Adipose tissue (tissue), 3 donors: ENCODE measurements around the gene VAV2. TPM values are rescaled to one million over a fixed set of nuclear protein-coding genes. Genes with fewer than 3 reads are reported as not detected.
"Not testable (repeated sequence)": the region's sequence is repeated elsewhere in the genome, so short reads cannot be mapped to it uniquely, and the experiment has no call there.

Experiments
- H3K27ac ChIP-seq: one replicate; pipeline ENCODE4 v1.5.1; 2013; ENCODE audit warnings: low read depth, low read length
- WGBS, 3 donors: extraction: QIAGEN DNeasy Blood & Tissue Kit; methylation state at CpG; one replicate each; pipeline ENCODE4 v1.1.7; 2013; 5-methylcytosine and 5-hydroxymethylcytosine counted together
- polyA plus RNA-seq, 3 donors: library from polyadenylated mRNA; stranded (reverse); fragments of 200-250 nt; gene quantifications; one replicate each; pipeline ENCODE4 v1.2.3, GENCODE V29; 2013
- donor health status: healthy with polysubstance abuse.
- donor health status: Bipolar disorder and iron deficiency.
- donor health status: healthy.

Gene VAV2
- polyA plus RNA-seq, 3 donors = 6.0 to 15.2 (median 6.9) TPM

DNA sequence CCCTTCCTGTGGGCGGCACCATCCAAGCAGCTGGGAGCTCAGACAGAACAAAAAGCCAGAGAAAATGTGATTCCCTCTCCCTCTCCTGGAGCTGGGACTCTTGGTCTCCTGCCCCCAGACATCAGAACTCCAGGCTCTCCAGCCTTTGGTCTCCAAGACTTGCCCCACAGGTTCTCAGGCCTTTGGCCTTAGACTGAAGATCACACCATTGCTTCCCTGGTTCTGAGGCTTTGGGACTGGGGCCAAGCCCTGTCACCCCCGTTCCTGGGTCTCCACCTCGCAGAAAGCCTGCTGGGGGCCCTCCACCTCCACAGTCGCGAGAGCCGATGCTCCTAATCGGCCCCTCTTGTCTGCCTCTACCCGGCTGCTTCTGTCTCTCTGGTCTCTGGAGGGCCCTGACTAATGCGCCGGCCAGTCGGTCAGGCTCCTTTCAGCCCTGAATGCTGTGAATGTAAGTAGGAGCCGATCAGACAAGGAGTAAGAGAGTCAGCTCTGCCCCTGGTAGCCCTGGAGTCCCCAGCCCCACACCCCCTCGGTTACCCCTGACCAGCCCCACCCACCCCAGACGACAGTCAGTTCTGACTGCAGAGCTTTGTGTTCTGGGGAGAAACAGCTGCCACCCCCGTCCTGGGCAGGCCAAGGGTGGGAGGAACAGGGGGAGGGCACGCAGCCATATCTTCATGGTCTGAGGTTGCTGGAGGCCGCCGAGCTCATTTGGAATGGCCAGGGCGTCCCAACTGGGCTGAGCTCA, 57.5 kb downstream of the VAV2 start:
- 61 to 77% (median 76%) methylated on average over 19 of the region's 19 CpGs for WGBS, 3 donors
- H3K27ac ChIP-seq = no peak overlapping the region

DNA sequence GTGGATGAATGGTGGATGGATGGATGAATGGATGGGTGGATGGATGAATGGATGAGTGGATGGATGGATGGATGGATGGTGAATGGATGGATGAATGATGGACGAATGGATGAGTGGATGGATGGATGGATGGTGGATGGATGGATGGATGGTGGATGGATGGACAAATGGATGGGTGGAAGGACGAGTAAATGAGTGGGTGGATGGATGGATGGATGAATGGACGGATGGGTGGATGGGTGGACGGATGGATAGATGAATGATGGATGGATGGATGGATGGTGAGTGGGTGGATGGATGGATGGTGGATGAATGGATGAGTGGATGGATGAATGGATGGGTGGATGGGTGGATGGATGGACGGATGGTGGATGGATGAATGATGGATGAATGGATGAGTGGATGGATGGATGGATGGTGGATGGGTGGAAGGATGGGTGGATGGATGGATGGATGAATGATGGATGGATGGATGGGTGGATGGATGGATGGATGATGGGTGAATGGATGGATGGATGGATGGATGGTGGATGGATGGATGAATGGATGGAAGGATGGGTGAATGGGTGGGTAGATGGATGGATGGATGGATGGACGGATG, 58.6 kb downstream of the VAV2 start:
- 79 to 91% (median 89%) methylated on average over 6 of the region's 6 CpGs for WGBS, 3 donors
- no peak overlapping the region for H3K27ac ChIP-seq

DNA sequence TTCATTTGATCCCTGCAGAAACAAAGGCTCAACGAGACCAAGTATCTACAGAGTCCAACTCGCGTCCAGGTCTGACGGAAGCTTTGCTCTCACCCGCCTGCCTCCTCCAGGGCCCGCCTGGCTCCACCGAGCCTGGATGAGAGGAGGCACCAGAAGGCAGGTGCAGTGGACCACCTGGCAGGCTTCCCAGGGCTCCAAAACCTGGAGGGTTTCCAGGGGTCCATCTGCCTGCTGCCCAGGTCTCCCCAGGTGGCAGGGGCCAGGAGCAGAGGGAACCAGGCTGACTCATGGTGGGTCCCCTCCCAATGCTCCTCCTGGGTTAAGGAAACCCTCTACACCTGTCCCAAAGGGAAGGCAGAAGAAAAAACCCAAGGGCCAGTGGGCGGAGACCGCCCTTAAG, 59.5 kb downstream of the VAV2 start:
- H3K27ac ChIP-seq = no peak overlapping the region
- 67 to 79% (median 72%) methylated on average over 8 to 9 of the region's 9 CpGs for WGBS, 3 donors

DNA sequence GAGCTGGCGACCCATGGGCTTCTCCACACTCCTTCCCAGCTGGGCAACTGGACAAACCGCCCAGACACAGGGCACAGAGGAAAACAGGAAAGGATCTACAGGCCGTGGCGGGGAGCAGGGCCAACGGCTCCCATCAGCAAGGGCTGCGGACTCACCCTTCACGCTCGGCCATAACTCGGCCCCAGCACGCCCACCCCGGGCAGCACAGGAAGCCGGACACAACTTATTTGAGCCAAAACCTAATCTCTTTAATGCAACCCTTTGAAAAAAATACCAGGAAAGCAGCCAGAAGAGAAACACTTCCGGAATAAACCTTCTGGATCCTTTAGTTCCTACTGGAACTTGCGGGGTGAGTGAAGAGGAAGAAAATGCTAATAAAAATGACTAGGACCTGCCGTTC, 59.9 kb downstream of the VAV2 start:
- no peak overlapping the region for H3K27ac ChIP-seq
- 44 to 54% (median 48%) methylated on average over 15 of the region's 15 CpGs for WGBS, 3 donors

DNA sequence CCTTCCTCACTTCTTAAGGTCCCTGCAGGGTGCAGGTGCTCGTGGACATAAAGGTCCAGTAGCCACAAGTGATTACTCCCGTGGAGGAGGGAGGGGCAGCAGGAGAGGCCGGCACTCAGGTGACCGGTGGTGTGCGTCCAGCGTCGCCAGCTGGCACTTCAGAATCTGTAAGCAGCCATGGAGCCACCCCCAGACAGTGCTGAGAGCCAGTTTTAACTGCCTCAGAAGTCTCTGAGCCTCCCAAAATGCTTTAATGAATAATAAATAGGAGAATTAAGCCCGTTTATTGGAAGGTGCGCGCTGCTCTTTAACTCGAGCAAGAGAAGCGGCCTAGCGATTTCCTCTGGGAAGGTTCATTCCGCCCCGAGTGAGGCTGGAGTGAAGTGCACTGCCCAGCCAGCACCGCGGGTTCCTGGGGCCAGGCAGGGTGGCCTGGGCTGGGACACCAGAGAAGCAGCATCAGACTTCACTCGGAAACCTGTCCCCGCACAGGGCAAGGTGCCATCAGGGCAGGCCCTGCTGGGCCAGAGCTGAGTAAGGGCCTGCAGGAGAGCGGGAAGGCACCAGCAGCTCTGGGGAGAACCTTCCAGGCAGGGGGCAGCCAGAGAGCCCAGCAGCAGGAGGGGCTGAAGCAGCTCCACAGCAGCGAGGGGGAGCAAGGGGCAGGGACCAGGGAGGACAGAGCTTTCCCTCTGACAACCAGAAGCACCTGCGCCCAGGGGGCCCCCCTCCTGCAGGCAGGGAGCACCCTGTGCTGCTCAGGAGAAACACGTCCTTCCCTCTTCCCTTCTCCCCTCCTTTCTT, 61.2 kb downstream of the VAV2 start:
- no peak overlapping the region for H3K27ac ChIP-seq
- WGBS, 3 donors = 66 to 85% (median 84%) methylated on average over 22 to 23 of the region's 23 CpGs

DNA sequence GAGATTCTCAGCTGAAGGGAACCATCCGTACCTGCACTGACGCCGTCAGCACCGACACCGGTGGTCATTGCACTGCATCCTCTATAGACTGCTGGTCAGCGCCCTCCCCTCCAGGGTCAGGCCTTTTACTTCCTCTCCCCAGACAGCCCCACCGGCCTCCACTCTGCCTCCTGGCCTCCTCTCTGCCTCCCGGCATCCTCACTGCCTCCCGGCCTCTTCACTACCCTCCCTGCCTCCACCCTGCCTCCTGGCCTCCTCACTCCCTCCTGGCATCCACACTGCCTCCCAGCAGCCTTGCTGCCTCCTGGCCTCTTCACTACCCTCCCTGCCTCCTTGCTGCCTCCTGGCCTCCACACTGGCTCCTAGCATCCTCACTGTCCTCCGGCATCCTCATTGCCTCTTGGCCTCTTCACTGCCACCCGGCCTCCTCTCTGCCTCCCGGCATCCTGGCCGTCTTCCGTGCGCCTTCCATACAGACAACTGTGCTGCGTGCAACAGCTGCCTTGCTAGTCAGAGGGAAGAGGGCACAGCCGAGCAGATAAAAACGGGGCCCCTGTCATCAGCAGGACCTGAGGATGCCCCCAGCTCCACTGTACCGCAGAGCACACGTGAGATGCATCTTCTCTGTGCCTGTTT, 62.0 kb downstream of the VAV2 start:
- WGBS, 3 donors = 75 to 85% (median 83%) methylated on average over 20 of the region's 20 CpGs

DNA sequence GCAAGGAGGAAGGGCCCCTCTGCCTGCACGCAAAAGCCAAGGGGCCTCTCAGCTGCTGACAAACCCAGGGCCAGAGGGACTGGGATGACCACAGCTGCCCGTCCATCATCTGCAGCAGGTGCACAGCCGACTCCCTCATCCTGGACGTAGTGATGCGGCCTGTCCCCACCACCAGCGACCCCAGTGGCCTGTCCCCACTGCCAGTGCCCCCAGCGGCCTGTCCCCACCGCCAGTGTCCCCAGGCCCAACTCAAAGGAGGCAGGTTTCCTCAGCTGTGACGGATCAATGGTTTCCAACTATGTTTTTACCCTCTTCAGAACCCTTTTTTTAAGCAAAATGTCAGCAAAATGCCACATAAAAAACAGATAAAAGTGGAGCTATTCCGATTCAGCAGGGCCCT, 62.5 kb downstream of the VAV2 start:
- 82 to 88% (median 85%) methylated on average over 10 of the region's 10 CpGs for WGBS, 3 donors

More for the DNA sequence above, 62.0 kb downstream of the VAV2 start:
- H3K27ac ChIP-seq = no peak overlapping the region

DNA sequence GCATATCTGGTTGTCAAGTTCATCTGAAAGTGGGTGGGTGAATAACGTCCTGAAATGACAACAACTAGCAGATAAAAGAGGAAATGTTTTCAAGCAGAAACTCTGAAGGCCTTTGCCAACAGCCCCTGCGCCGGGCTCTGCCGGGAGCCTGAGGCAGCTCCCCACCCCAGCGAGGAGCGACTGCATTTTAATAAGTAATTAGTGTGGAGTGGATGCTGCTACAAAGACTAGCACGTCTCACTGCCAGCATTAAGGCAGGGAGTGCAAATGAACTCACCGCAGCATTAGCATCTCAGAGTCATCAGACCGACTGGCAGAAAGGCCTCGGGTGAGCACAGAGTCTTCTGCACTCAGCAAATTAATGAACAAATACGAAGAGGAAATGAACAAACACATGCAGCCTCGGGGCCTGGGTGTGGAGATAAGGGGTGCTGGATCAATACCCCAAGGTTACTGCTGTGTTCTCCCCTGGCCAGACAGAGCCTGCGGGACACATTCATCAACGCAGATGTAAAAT, 63.8 kb downstream of the VAV2 start:
- 35 to 86% (median 81%) methylated on average over 14 of the region's 14 CpGs for WGBS, 3 donors
- H3K27ac ChIP-seq = no peak overlapping the region

More for the DNA sequence above, 62.5 kb downstream of the VAV2 start:
- H3K27ac ChIP-seq = no peak overlapping the region

DNA sequence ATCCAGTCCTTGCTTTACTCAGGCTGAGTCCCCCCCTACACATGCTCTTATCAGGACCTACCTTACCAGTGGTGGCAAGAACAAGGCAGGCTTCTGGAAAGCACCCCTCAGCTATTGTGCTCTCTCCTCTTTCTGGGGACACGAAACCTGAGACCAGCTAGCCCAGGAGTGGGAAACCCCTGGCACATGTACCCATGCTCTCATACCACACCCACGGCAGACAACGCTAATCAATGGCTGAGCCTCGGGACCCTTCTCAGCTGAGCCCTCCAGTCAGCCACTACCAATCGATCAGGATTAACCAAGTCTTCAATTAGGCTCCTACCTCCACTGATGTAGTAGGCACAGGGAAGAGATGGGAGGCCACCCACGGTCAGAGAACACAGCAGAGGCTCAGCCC, 65.1 kb downstream of the VAV2 start:
- 80 to 93% (median 93%) methylated on average over 6 of the region's 6 CpGs for WGBS, 3 donors
- H3K27ac ChIP-seq = no peak overlapping the region

DNA sequence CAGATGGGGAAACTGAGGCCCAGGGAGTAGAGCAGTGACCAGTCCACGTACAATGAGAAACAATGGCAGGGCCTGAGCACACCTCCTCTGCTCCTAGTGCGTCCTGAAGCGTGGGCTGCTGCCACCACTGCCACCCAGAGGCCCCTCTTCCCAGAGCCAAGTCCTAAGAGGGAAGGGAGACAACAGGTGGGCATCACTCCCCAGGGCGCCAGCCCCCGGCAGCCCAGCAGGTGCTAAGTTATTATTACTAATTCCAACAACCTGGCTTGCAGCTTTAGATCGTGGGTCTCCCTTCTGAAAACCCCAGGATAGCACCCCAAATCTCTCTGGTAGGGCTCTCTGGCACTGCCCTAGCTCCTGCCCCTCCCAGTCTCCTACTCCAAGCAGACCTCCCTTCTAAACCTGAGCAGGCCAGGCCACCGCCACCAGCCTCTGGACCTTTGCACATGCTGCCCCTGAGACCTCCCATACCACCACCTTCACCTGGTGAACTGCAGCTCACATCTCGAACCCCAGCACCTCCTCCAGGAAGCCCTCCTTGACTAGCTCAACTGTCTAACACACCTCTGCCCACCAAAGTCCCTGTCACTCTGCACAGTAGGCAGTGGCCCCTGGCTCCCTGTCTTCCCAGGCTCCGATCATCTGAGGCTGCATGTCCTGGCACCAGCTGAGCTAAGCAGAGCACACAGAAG, 65.8 kb downstream of the VAV2 start:
- 92 to 95% (median 95%) methylated on average over 9 of the region's 9 CpGs for WGBS, 3 donors
- H3K27ac ChIP-seq = no peak overlapping the region

DNA sequence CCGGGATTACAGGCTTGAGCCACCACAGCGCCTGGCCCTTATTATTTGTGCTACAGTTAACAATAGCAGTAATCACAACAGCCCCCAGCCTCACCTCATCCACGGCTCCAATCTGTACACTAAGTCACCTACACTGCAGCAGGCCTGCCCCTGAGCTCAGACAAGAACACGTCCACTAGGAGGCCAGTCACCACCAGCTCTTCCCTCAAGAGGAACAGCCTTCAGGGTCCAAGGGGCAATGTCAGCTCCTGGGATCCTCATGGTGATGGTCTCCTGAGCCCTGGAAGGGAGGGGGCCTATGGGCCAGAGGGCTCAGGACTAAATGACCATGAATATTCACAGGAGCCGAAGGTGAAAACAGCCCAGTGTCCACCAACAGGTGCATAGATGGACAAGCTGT, 67.7 kb downstream of the VAV2 start:
- 92 to 97% (median 94%) methylated on average over 5 of the region's 5 CpGs for WGBS, 3 donors
- H3K27ac ChIP-seq = no peak overlapping the region

DNA sequence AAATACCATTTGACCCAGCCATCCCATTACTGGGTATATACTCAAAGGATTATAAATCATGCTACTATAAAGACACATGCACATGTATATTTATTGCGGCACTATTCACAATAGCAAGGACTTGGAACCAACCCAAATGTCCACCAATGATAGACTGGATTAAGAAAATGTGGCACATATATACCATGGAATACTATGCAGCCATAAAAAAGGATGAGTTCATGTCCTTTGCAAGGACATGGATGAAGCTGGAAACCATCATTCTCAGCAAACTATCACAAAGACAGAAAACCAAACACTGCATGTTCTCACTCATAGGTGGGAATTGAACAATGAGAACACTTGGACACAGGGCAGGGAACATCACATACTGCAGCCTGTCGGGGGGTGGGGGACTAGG, 68.5 kb downstream of the VAV2 start:
- WGBS, 3 donors = 94 to 97% (median 97%) methylated on average over 2 of the region's 2 CpGs
- H3K27ac ChIP-seq = not testable (repeated sequence)

DNA sequence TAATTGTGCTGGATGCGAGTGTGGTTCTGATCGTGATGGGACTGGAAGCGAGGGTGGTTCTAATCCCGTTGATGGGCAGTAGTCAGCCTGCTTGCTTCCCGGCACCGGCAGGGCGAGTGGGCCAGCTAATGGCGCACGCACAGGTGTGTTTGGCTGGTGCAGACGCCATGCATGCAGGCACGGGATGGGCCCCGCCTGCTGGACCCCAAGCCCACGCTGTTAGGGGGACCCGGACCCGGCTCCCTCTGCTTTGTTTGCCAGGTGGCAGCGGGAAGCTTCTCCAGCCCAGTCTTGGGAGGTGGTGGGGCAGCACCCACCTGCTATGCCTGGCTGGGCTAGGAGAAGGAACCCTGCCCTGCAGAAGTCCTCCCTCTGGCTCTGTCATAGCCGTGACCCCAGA, 70.3 kb downstream of the VAV2 start:
- 84 to 97% (median 93%) methylated on average over 16 to 17 of the region's 17 CpGs for WGBS, 3 donors

DNA sequence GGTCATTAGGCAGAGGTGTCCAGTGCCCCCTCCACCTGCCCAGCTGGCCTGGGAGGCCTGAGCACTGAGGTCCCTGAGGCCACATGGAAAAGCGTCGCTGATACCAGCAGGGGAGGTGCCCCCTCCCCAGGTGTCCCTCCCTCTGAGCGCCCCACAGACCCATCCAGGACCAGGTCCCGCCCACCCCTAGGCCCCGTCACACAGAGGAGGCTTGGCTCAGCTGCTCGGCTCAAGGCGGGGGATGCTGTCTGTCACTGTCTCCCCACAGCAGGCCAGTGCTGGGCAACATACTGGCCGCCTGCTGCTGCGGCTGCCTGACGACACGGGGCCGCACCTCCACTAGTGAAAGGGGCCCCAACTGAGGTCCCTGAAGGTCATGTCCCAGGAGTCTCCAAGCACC, 71.7 kb downstream of the VAV2 start:
- H3K27ac ChIP-seq = no peak overlapping the region

More for the DNA sequence above, 70.3 kb downstream of the VAV2 start:
- no peak overlapping the region for H3K27ac ChIP-seq

DNA sequence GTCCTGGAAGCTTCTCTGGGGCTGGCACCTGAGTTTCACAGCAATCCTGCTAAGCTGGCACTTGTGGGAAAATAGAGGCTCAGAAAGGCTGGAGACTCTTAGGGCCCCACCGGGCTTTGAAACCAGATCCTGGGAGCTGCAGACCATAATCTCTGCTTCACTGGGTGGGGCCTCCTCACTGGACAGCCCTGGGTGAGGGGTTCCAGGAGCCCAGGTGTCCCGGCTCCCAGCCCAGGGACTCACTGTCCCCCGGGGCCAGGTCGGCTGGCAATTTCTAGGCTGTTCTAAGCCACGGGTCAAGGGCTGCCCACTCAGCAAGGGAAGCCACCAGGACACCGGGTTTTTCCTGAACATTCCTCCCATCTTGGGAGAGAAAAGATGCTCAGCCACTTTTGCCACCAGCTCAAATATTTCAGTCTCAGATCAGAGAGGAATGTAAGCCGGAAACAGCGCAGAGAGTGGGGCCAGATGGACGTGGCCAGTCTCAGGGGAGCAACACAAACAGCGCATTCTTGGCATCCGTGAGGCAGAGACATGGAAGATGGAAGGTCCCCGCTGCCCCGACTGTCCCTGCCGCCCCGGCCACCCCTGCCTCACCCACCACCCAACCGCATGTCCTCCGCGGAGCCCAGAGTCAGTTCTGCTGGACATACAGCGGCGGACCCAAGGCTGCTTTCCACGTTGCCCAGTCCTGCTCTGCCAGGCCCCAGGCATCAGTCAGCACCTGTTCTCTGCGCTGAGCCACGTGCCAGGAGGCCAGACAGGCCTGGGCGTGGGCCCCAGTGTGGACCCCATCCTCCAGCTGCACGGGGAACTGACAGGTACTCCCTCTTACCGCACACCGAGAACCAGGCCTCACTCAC, 72.6 kb downstream of the VAV2 start:
- no peak overlapping the region for H3K27ac ChIP-seq

More for the DNA sequence above, 71.7 kb downstream of the VAV2 start:
- WGBS, 3 donors = 91 to 99% (median 92%) methylated on average over 12 of the region's 12 CpGs

DNA sequence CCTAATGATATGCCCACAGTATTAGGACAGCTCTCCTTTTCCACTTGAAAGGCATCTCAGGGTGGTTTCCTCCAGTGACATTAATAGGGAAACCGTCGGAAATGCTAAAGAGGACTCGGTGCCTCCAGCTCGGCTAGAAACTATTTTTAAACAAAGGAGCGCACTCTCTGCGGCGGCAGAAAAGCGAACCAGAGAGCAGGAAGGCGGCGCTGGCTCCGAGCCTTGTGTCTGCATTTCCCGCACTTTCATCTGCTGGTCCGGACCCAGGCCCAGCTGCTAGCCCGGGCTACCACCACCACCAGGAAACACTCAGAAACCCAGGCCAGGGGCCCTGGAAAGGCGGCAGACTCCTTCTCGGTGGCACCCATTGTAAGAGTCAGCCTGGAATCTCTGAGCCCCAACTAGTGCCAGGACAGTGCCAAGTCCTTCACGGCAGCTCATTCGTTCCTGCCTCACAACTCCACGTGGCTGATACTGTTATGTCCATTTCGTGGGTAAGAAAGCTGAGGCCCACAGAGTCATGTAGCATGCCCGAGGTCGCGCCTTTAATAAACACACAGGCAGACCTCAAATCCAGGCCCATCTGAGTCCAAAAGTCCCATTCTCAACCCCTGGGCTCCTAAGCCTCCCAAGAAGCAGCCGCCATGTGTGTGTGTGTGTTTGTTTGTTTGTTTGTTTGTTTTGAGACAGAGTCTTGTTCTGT, 73.9 kb downstream of the VAV2 start:
- WGBS, 3 donors = 53 to 77% (median 61%) methylated on average over 24 of the region's 24 CpGs
- no peak overlapping the region for H3K27ac ChIP-seq

More for the DNA sequence above, 72.6 kb downstream of the VAV2 start:
- 64 to 81% (median 74%) methylated on average over 27 of the region's 27 CpGs for WGBS, 3 donors

DNA sequence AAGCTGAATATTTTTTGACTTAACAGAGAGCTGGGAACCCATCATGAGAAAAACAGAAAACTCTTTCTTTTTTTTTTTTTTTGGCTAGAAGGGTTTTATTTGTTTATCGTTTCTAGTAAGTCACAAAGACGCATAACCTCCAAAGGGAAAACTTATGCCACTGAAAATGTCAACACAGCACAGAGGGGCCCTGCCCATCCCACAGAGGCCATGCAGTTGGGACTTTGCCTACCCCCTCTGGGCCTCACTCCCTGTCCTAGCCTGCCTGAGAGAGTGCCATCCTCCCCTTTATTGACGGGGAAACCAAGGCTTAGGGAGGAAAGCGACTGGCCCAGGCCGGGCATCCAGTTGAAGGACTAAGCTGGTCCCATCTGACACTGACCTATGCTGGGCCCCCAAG, 74.7 kb downstream of the VAV2 start:
- H3K27ac ChIP-seq = no peak overlapping the region
- WGBS, 3 donors = 75 to 90% (median 87%) methylated on average over 5 of the region's 5 CpGs
